GM12878 (cell line): ENCODE data around the gene CNTNAP2. TPM values are rescaled to one million over a fixed set of nuclear protein-coding genes. Genes with fewer than 3 reads are reported as not detected.

Experiments
- ATAC-seq: fragments of 200-7000 bp; cut with Tn5 transposase; 3 replicates; pipeline ENCODE4 v1.9.1; 2020; ENCODE audit warnings: mild to moderate bottlenecking, moderate library complexity
- BruUV-seq: library from RNA; stranded (reverse); fragments of 400-500 nt; replicated peaks from 2 replicates; lab custom pipeline; 2021; lab: Mats Ljungman, UMichigan
- CTCF ChIA-PET: fragments of 300-600 bp; sonication (Branson Sonifier 250); formaldehyde crosslinking; extraction: SDS; loops from one replicate; lab custom pipeline; 2021; ENCODE audit warnings: inconsistent platforms; lab: Yijun Ruan, JAX
- POLR2A ChIA-PET: fragments of 350-600 bp; formaldehyde crosslinking; extraction: SDS; loops from one replicate; lab custom pipeline; 2021; ENCODE audit warnings: inconsistent platforms; lab: Charles Lee
- RAD21 ChIA-PET: fragments of 300-600 bp; sonication (Branson Sonifier 250); formaldehyde crosslinking; loops from one replicate; lab custom pipeline; 2023; ENCODE audit warnings: antibody characterized with exemption; ENCODE audit not compliant: unreplicated experiment; lab: Charles Lee
- SMC1A ChIA-PET: fragments of 300-600 bp; sonication (Branson Sonifier 250); formaldehyde crosslinking; loops from one replicate; lab custom pipeline; 2023; ENCODE audit not compliant: unreplicated experiment, uncharacterized antibody; lab: Charles Lee
- DNase-seq: peaks from one replicate; pipeline ENCODE4 v3.0.0-alpha.2; 2011; ENCODE audit warnings: low read depth, low spot score
- FAIRE-seq: peaks from 3 replicates; lab custom pipeline; 2011; peaks lifted over from hg19 to GRCh38; lab: Jason Lieb, UNC
- H2AFZ ChIP-seq: 2 replicates; pipeline ENCODE4 v1.6.0; 2011; ENCODE audit warnings: low read depth, low read length, control low read depth; ENCODE audit not compliant: control insufficient read depth
- H3K27ac ChIP-seq: 2 replicates; pipeline ENCODE4 v1.5.1; 2011; ENCODE audit warnings: control low read depth; ENCODE audit not compliant: control insufficient read depth, insufficient read depth
- H3K27me3 ChIP-seq, 2 experiments: replicated peaks in 1 of 2; 2 replicates each; pipeline versions ENCODE4 v1.6.0 to v1.6.1; 2011; ENCODE audit warnings: low read length in 1 of 2; ENCODE audit not compliant: control insufficient read depth in 2 of 2, insufficient read depth in 2 of 2
- H3K36me3 ChIP-seq, 2 experiments: 2 replicates each; pipeline ENCODE4 v1.5.1; 2011; ENCODE audit warnings: low read length in 1 of 2; ENCODE audit not compliant: control insufficient read depth in 2 of 2, insufficient read depth in 2 of 2
- H3K4me1 ChIP-seq: 2 replicates; pipeline ENCODE4 v1.6.1; 2011; ENCODE audit warnings: mild to moderate bottlenecking, low read length, moderate library complexity, mixed read lengths; ENCODE audit not compliant: control insufficient read depth, insufficient read depth
- H3K4me2 ChIP-seq: 2 replicates; pipeline ENCODE4 v1.6.0; 2011; ENCODE audit warnings: control low read depth; ENCODE audit not compliant: control insufficient read depth, insufficient read depth
- H3K4me3 ChIP-seq: fragments of 200-600 bp; sonication (generic); 2 replicates; pipeline ENCODE4 v1.5.1; 2016
- H3K79me2 ChIP-seq: 2 replicates; pipeline ENCODE4 v1.6.0; 2011; ENCODE audit warnings: low read length; ENCODE audit not compliant: control insufficient read depth, insufficient read depth
- H3K9ac ChIP-seq: 2 replicates; pipeline ENCODE4 v1.8.0; 2011; ENCODE audit warnings: low read length, control low read depth, mixed read lengths; ENCODE audit not compliant: control insufficient read depth, insufficient read depth
- H3K9me3 ChIP-seq: replicated peaks from 3 replicates; pipeline ENCODE4 v1.5.1; 2011; ENCODE audit warnings: mild to moderate bottlenecking, low read length; ENCODE audit not compliant: control insufficient read depth, insufficient read depth
- H4K20me1 ChIP-seq: 2 replicates; pipeline ENCODE4 v1.6.0; 2011; ENCODE audit not compliant: control insufficient read depth, insufficient read depth
- CHD2 ChIP-seq: IDR thresholded peaks from 2 replicates; pipeline ENCODE4 v1.6.1; 2011; ENCODE audit warnings: low read depth, low read length, improper control_type of control experiment, borderline replicate concordance
- CHD4 ChIP-seq: fragments of 200-600 bp; sonication (generic); IDR thresholded peaks from 2 replicates; pipeline ENCODE4 v1.6.1; 2016; ENCODE audit warnings: mild to moderate bottlenecking
- EZH2 ChIP-seq: IDR thresholded peaks from 2 replicates; pipeline ENCODE4 v1.6.1; 2012; ENCODE audit warnings: low read depth, mild to moderate bottlenecking, control low read depth, inconsistent platforms, low read length, borderline replicate concordance; ENCODE audit not compliant: control insufficient read depth
- IKZF2 ChIP-seq, 2 experiments: fragments of 450-650 bp; IDR thresholded peaks; 2 replicates each; pipeline ENCODE4 v1.6.1; 2017; ENCODE audit warnings: mild to moderate bottlenecking in 2 of 2, moderate library complexity in 2 of 2
- JUND ChIP-seq: IDR thresholded peaks from 2 replicates; pipeline ENCODE4 v1.6.1; 2012; ENCODE audit warnings: low read depth, mild to moderate bottlenecking, low read length, improper control_type of control experiment, moderate library complexity
- KAT2A ChIP-seq: conservative IDR thresholded peaks from 2 replicates; pipeline ENCODE4 v1.6.1; 2011; ENCODE audit warnings: low read depth, low read length; ENCODE audit not compliant: control insufficient read depth
- LARP7 ChIP-seq: fragments of 450-650 bp; IDR thresholded peaks from 2 replicates; pipeline ENCODE4 v1.6.1; 2017; ENCODE audit warnings: mild to moderate bottlenecking
- MTA2 ChIP-seq: fragments of 450-650 bp; IDR thresholded peaks from 2 replicates; pipeline ENCODE4 v1.6.1; 2016; ENCODE audit warnings: low read depth, mild to moderate bottlenecking, moderate library complexity
- POU2F2 ChIP-seq: IDR thresholded peaks from 3 replicates; pipeline ENCODE4 v1.6.1; 2011; ENCODE audit warnings: low read depth, mild to moderate bottlenecking, low read length, borderline replicate concordance
- SIX5 ChIP-seq: IDR thresholded peaks from 2 replicates; pipeline ENCODE4 v1.6.1; 2011; ENCODE audit warnings: mild to moderate bottlenecking, low read depth, low read length, moderate library complexity; ENCODE audit not compliant: severe bottlenecking
- SMAD1 ChIP-seq: fragments of 450-650 bp; IDR thresholded peaks from 2 replicates; pipeline ENCODE4 v1.6.1; 2018; ENCODE audit warnings: mild to moderate bottlenecking, low read depth; ENCODE audit not compliant: partially characterized antibody
- SMC3 ChIP-seq: IDR thresholded peaks from 2 replicates; pipeline ENCODE4 v1.6.1; 2011; ENCODE audit warnings: low read length, improper control_type of control experiment, borderline replicate concordance
- WGBS: methylation state at CpG from one replicate; pipeline ENCODE4 v1.1.6; 2016; ENCODE audit warnings: low lambda C conversion rate; ENCODE audit not compliant: insufficient replicate concordance, insufficient coverage; ENCODE audit errors: missing lambda C conversion rate; 5-methylcytosine and 5-hydroxymethylcytosine counted together
- in situ Hi-C: fragments of 300-500 bp; cut with MboI; formaldehyde crosslinking; loops from 9 replicates; pipeline ENCODE4 v1.14.3; 2018; ENCODE audit warnings: mixed read lengths
- intact Hi-C: fragments of 100-400 bp; cut with micrococcal nuclease; formaldehyde crosslinking; loops from one replicate; pipeline ENCODE4 v1.14.2; 2022; ENCODE audit not compliant: unreplicated experiment
- polyA plus RNA-seq, 11 experiments: library from polyadenylated mRNA; depleted of rRNA in 4 of 11; unstranded in 6 of 11; stranded (reverse) in 5 of 11; fragments of >200 nt; fragmentation: Nextera tagmentation in 4 of 11; fragmentation: Illumina TruSeq in 1 of 11; extraction: Ambion mirVana in 4 of 11; extraction: Trizol in 1 of 11; gene quantifications; 1 replicate in 1 of 11; 2 replicates in 10 of 11; pipeline versions ENCODE4 v1.2.1 to v1.2.3, GENCODE V29; 2011 to 2016; ENCODE audit warnings: inconsistent platforms in 2 of 11, missing spikeins in 2 of 11, low read depth in 1 of 11
- total RNA-seq, 4 experiments: library from RNA; depleted of rRNA in 3 of 4; stranded (reverse); fragments of >200 nt in 3 of 4; fragmentation: Illumina TruSeq in 1 of 4; extraction: Trizol in 1 of 4; gene quantifications; 2 replicates each; pipeline versions ENCODE4 v1.2.1 to v1.2.3, GENCODE V29; 2013 to 2021
- TF ChIP-seq, protein P1 (sequence below): fragments of 450-650 bp; IDR thresholded peaks from 2 replicates; pipeline ENCODE4 v1.6.1; 2018; ENCODE audit warnings: mild to moderate bottlenecking, low read depth, moderate library complexity; ENCODE audit not compliant: partially characterized antibody
- TF ChIP-seq, protein P2 (sequence below): fragments of 450-650 bp; IDR thresholded peaks from 2 replicates; pipeline ENCODE4 v1.6.1; 2016; ENCODE audit warnings: mild to moderate bottlenecking, moderate library complexity, borderline replicate concordance
- TF ChIP-seq, protein P3 (sequence below): fragments of 450-650 bp; conservative IDR thresholded peaks from 2 replicates; pipeline ENCODE4 v1.6.1; 2017; ENCODE audit warnings: mild to moderate bottlenecking, moderate library complexity

Gene CNTNAP2
- total and polyA plus RNA-seq, 10 of the 15 experiments (the other 5 are each of a cell fraction or from before 2014, with no cell fraction given) = 0.03 to 0.08 (median 0.03) TPM; not detected in 7

DNA sequence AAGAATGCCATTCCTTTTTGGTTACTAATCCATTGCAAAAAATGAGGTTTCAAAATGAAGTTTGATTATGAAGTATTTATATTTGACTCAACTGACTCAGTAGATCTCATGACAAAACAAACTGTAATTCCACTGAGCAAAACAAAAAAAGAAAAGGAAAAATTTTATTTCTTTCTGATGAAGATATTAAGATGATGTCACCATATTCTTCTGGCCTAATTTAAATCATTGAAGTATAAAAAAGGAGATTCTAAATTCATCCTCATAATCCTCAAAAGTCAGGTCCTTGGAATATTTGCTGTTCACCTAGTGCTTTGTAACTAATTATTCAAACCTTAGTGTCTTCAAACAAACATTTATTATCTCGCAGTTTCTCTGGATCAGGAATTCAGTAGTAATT is 1183.7 kb downstream of the CNTNAP2 start:
- ChIA-PET RAD21 (no interaction called here), CTCF (no interaction called here), SMC1A (no interaction called here), POLR2A (no interaction called here)
- no peaks in the 10 kb centered on the region for H3K27me3 ChIP-seq
- H3K4me3 ChIP-seq = no peak overlapping the region
- in situ Hi-C loops = no loop called here
- no peak overlapping the region for H3K9ac ChIP-seq
- H3K27ac ChIP-seq = no peak overlapping the region
- no peaks in the 10 kb centered on the region for H3K4me1 ChIP-seq
- no peaks in the 10 kb centered on the region for H3K36me3 ChIP-seq
- H3K9me3 ChIP-seq = no peaks in the 10 kb centered on the region
- H2AFZ ChIP-seq = no peak overlapping the region
- FAIRE-seq (no peak), DNase-seq (no peak), ATAC-seq (no peak)
- H3K79me2 ChIP-seq = no peaks in the 10 kb centered on the region
- no peaks in the 10 kb centered on the region for H4K20me1 ChIP-seq
- BruUV-seq = no TSS peak
- intact Hi-C loops = no loop called here
- WGBS = 0% methylated on average over 1 of the region's 1 CpG
- no peak overlapping the region for H3K4me2 ChIP-seq
- no peak for TF ChIP-seq SMAD1
- TF ChIP-seq MTA2 = no peak
- TF ChIP-seq SMC3 = no peak
- TF ChIP-seq CHD4 = no peak
- TF ChIP-seq, protein P1, sequence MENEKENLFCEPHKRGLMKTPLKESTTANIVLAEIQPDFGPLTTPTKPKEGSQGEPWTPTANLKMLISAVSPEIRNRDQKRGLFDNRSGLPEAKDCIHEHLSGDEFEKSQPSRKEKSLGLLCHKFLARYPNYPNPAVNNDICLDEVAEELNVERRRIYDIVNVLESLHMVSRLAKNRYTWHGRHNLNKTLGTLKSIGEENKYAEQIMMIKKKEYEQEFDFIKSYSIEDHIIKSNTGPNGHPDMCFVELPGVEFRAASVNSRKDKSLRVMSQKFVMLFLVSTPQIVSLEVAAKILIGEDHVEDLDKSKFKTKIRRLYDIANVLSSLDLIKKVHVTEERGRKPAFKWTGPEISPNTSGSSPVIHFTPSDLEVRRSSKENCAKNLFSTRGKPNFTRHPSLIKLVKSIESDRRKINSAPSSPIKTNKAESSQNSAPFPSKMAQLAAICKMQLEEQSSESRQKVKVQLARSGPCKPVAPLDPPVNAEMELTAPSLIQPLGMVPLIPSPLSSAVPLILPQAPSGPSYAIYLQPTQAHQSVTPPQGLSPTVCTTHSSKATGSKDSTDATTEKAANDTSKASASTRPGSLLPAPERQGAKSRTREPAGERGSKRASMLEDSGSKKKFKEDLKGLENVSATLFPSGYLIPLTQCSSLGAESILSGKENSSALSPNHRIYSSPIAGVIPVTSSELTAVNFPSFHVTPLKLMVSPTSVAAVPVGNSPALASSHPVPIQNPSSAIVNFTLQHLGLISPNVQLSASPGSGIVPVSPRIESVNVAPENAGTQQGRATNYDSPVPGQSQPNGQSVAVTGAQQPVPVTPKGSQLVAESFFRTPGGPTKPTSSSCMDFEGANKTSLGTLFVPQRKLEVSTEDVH = no peak
- TF ChIP-seq EZH2 = no peak
- TF ChIP-seq JUND = no peak
- TF ChIP-seq LARP7 = no peak
- no peak for TF ChIP-seq SIX5
- TF ChIP-seq, protein P2, sequence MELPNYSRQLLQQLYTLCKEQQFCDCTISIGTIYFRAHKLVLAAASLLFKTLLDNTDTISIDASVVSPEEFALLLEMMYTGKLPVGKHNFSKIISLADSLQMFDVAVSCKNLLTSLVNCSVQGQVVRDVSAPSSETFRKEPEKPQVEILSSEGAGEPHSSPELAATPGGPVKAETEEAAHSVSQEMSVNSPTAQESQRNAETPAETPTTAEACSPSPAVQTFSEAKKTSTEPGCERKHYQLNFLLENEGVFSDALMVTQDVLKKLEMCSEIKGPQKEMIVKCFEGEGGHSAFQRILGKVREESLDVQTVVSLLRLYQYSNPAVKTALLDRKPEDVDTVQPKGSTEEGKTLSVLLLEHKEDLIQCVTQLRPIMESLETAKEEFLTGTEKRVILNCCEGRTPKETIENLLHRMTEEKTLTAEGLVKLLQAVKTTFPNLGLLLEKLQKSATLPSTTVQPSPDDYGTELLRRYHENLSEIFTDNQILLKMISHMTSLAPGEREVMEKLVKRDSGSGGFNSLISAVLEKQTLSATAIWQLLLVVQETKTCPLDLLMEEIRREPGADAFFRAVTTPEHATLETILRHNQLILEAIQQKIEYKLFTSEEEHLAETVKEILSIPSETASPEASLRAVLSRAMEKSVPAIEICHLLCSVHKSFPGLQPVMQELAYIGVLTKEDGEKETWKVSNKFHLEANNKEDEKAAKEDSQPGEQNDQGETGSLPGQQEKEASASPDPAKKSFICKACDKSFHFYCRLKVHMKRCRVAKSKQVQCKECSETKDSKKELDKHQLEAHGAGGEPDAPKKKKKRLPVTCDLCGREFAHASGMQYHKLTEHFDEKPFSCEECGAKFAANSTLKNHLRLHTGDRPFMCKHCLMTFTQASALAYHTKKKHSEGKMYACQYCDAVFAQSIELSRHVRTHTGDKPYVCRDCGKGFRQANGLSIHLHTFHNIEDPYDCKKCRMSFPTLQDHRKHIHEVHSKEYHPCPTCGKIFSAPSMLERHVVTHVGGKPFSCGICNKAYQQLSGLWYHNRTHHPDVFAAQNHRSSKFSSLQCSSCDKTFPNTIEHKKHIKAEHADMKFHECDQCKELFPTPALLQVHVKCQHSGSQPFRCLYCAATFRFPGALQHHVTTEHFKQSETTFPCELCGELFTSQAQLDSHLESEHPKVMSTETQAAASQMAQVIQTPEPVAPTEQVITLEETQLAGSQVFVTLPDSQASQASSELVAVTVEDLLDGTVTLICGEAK = no peak
- no peak for TF ChIP-seq KAT2A
- TF ChIP-seq POU2F2 = no peak
- TF ChIP-seq IKZF2 (IDR thresholded peaks at IDR 0.05) = no peak
- TF ChIP-seq CHD2 = no peak
- TF ChIP-seq, protein P3, sequence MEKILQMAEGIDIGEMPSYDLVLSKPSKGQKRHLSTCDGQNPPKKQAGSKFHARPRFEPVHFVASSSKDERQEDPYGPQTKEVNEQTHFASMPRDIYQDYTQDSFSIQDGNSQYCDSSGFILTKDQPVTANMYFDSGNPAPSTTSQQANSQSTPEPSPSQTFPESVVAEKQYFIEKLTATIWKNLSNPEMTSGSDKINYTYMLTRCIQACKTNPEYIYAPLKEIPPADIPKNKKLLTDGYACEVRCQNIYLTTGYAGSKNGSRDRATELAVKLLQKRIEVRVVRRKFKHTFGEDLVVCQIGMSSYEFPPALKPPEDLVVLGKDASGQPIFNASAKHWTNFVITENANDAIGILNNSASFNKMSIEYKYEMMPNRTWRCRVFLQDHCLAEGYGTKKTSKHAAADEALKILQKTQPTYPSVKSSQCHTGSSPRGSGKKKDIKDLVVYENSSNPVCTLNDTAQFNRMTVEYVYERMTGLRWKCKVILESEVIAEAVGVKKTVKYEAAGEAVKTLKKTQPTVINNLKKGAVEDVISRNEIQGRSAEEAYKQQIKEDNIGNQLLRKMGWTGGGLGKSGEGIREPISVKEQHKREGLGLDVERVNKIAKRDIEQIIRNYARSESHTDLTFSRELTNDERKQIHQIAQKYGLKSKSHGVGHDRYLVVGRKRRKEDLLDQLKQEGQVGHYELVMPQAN = no peak
